HG02840 (cell line): ENCODE results near the gene PYGM.

Experiments
- ATAC-seq: cut with Tn5 transposase; IDR thresholded peaks from one replicate; pipeline ENCODE4 v1.9.1; 2021; ENCODE audit warnings: mild to moderate bottlenecking, moderate library complexity, moderate number of reproducible peaks; ENCODE audit not compliant: unreplicated experiment, low FRiP score

PYGM gene

DNA sequence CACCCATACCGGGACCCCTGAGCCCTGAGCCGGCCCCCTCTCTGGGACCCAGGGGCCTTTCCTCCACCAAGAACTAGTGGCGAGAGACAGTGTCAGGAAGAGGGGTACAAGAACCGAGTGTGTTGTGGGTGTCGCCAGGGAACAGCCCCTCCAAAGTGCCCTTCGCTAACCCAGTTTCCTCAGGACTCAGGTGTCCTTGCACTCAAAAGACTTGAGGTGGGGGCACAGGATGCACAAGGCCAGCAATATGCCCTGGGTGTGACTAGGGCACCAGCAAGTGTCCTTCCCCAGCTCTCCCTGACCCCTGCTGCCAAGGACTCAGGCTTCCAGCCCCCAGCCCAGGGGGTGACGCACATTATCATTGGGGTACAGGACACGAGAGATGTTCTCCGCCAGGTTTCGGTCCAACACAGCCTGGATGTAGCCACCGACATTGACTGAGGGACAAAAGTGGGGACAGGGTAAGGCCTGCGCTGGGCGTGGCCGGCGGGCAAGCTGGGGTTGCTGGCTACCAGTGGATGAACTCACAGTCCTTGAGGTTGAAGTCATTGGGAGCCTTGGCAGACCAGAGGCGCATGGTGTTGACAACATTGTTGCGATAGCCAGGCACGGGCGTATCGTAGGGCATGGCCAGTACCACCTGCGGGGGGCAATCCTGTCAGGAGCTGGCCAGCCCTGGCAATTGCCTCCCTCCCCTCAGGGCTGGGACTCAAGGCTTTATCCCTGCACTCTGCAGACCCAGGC, 4.7 kb downstream of the PYGM start:
- no peak for ATAC-seq

GRCh38 chr11:64754124-64754918, 5.5 kb downstream of the PYGM start:
- no peak for ATAC-seq

DNA sequence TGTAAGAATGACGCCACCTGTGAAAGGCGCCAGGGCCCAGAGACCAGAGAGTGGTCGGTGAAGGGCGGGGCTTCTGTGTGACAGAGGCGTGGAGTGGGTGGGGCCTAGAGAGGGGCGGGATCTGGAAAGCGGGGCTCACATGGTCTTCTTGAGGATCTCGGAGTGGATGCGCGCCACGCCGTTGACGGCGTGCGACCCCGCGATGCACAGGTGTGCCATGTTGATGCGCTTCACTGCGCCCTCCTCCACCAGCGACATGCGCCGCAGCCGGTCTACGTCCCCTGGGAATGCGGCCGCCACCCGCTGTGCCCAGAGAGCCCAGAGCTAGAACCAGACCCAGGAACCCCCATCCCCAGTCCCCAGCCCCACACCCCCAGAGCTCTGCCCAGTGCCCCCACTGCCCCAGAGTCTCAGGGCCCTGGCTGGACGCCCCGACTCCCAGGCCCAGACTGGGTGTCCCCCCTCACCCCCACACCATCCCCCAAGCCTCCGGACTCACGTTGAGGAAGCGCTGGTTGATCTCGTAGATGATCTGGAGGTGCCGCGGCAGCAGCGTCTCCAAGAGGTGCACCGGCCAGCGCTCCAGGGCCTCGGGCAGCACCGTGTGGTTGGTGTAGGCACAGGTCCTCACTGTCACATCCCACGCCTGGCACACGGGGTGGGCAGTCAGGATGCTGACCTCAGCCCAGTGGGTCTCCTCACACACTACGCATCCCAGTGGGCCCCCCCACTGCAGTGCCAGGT, 6.2 kb downstream of the PYGM start:
- no peak for ATAC-seq

- no peak for ATAC-seq
Measured at GRCh38 chr11:64753019-64753379, 6.8 kb downstream of the PYGM start.

- ATAC-seq, result no peak
Measured at GRCh38 chr11:64752175-64752970, 7.4 kb downstream of the PYGM start.

DNA sequence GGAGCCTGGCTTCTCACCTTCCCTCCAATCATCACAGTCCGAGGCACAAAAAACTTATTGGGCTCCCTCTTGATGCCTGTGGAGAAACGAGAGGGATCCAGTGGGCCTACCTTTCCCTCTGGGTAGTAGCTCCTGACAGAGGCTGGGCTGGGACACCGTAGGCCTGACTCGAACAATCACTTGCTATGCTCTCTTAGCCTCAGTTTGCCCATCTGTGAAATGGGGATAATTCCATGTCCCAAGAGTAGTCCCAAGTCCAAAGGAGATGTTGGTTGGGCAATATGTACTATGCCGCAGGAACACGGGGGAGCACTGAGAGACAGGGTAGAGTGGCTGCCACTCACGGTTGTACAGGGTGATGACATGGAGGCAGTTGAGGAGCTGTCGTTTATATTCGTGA, 8.2 kb downstream of the PYGM start:
- no peak for ATAC-seq

DNA sequence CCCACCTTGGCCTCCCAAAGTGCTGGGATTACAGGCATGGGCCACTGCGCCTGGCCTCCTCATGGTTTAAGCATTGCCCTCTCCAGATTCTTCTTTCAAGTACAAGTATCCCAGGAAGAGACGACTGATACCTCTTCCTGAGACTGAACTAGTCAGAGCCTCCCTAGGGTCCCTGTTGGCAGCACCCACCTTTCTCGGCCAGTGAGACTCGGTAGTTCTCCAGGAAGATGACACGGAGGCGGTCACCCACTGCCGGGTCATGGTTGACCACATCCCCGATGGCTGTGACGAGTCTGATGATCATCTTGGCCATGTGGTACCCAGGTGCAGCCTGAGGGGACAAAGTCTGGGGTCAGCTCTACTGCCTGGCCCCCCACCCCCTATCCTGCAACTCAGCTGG, 8.6 kb downstream of the PYGM start:
- no peak for ATAC-seq

DNA sequence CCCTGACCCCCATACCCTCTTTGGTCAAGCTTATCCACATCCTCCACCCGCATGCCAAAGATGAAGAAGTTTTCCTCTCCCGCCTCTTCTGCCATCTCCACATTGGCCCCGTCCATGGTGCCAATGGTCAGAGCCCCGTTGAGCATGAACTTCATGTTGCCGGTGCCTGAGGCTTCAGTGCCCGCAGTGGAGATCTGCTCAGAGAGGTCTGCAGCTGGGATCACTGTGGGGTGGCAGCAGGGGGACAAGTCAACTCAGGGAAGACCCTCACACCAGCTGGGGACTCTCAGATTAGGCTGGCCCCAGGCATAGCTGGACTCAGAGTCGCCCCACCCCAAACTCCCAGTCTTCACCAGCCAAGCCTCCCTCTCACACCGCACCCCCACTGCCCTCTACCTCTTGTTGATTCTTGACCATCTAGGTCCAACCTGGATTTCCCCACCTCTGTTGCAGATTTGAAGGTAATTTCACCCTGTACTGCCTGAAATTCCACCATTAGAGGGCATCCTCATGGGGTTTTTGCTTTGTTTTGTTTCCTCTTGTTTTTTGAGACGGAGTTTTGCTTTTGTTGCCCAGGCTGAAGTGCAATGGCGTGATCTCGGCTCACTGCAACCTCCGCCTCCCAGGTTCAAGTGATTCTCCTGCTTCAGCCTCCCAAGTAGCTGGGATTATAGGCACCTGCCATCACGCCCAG, 9.3 kb downstream of the PYGM start:
- ATAC-seq, result no peak

- no peak for ATAC-seq
Measured at GRCh38 chr11:64747961-64748665, 11.7 kb downstream of the PYGM start.

DNA sequence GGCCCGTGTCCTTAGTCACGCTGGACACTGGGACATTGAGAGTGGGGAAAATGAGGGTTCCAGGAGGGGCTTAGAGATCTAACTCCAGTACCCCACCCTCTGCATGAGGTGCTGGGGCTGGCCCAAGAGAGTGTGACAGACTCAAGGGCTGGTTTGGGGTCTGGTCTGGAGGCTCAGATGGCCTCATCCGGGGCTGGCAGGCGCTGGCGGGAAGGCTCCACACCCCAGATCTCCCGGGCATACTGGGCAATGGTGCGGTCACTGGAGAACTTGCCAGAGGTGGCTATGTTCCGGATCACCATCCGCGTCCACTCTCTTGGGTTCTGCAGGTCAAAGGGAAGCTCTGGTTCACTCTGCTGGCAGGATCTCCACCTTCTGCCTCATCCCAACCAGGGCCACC, 13.3 kb downstream of the PYGM start:
- ATAC-seq, result no peak

DNA sequence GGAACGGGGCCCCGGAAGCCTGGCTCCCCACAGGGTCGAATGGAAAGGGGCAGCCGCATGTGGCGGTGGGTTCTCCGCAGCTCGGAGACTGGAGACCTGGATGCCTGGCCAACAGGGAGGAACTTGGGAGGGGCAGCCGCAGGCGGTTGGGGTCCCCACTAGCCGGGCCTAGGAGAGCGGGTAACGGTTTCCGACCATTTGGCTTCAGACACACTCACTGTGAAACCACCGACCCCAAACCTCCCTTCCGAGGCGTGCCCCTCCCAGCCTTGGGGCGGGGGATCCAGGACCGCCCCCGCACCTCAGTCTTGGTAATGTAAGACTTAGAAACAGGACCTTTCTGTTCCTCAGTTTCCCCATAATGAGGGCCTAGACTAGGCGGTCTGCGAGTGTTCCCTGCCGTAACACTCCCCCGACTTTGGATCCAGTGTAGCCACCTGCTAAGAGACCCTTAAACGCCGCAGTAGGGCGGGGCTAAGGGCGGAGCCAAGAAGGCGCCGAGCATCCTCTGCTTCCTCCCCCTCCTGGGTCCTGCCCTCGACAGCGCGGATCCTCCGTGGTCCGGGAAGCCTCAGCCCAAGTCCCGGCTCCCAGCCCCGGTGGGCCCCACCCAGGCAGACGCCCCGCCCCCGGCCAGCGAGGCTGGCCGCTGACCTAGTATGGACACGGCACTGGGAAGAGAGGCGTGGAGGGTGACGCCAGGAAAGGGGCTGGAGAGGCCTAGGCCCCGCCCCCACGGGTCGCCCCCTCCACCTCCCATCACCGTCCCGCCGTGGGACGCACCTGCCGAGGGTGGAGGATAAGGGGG, 14.0 kb downstream of the PYGM start:
- no peak for ATAC-seq

DNA sequence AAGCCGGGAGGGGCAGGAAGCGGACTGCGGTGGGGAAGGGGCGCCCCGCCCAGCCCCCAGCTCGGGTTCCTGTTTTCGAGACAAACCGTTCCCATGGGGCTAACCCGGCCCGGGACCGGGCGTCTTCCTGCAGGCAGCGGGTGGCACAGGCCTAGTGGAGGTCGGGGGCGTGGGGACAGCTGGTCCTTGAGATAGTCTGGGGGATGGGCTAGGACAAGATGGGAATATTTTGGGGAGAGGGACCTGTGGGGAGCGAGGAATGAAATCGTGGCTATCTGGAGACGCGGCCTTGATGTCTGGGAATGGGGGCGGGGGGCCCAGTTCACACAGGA, 14.6 kb downstream of the PYGM start:
- no peak for ATAC-seq

- ATAC-seq, result no peak
Measured at GRCh38 chr11:64744544-64745188, 15.1 kb downstream of the PYGM start.

- ATAC-seq, result no peak
Measured at GRCh38 chr11:64743591-64744543, 15.9 kb downstream of the PYGM start, which contains the start of gene RASGRP2. TSS of gene RASGRP2 (minus strand) at chr11:64744142. CDS start at chr11:64742866, 1,276 bp downstream.

DNA sequence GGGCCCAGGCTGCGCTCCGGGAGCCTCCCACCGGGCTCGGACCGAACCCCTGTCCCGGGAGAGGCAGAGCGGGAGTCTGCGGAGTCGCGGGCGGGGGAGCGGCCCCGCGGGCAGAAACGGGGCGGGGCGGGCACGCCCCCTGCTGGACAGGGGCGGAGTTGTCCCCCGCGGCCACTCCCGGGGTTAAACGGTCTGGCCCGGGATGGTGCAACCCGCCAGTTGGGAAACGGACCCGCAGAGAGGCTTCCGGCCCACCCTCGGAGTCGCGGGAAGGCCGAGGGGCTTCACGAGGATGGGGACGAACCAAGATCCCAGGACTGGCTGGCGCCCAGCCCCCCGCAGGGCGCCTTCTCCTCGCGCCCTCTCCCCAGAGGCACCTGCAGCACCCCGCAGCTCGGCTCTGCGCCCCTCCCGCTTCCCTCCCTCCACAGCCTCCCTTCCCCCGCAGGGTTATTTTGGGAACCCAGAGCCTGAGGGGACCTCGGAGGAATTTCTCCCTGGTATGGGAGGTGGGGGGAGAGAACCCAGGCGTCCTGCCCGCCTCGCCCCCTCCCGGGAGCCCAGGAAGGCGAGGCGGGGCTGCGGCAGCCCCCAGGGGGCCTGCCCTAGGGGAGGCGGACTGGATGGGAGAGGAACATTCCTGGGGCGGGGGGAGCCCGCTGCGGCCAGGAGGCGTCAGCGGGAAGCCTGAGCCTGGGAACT, 16.7 kb downstream of the PYGM start:
- no peak for ATAC-seq

DNA sequence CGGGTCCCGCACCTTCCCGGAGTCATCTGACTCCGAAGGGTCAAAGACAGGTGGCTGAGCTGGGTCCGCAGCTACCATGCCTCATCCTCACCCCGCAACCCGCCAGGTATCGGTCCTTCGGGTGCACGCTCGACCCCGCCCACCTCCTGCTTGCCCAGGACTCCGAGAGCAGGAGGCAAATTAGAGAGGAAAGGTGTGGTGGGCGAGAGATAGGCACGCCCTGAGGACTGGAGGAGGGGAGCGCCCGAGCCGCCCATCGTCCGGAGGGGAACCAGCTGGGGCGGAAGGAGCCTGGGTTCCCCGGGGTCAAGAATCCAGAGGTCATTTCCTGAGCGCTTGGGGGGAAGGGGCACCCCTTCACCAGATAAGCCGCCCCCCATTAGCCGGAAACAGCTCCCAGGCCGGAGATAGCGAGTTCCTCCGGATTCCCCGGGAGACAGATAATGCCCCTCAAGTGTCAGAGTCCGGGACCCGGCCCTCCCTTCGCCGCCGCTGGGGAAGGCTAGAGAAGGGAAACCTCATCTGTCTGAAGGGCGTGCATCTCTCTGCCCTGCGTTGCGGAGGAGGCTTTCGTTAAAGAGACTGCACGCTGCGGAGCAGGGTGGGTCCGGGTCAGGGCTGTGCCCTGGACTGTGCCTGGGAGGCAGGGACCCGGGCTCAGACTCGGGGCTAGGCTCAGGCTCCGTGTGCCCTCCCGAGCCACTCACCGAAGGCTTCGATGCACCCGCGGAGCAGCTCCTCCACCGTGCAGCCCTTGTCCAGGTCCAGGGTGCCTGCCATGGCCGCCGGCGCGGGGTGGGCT, 17.5 kb downstream of the PYGM start:
- no peak for ATAC-seq
